H9 (cell line): ENCODE data around the gene SNRPB2. TPM values are rescaled to one million over a fixed set of nuclear protein-coding genes. Genes with fewer than 3 reads are reported as not detected.

Source experiments
- DNase-seq: peaks from one replicate; pipeline ENCODE4 v3.0.0-alpha.2; 2017
- H2AFZ ChIP-seq: one replicate; pipeline ENCODE4 v1.6.1; 2013; ENCODE audit warnings: mild to moderate bottlenecking, low read length, control low read depth, moderate library complexity
- H2AK5ac ChIP-seq: 2 replicates; pipeline ENCODE4 v1.6.1; 2013; ENCODE audit warnings: low read length, control low read depth, mixed read lengths; ENCODE audit not compliant: insufficient read length
- H2BK120ac ChIP-seq: one replicate; pipeline ENCODE4 v1.6.1; 2013; ENCODE audit warnings: low read depth, mild to moderate bottlenecking, low read length, control low read depth, inconsistent platforms; ENCODE audit not compliant: poor library complexity, severe bottlenecking
- H2BK12ac ChIP-seq: 2 replicates; pipeline ENCODE4 v1.6.1; 2013; ENCODE audit warnings: low read length, control low read depth, mixed read lengths, low read depth; ENCODE audit not compliant: insufficient read length
- H2BK15ac ChIP-seq: 2 replicates; pipeline ENCODE4 v1.6.1; 2013; ENCODE audit warnings: low read depth, low read length, control low read depth
- H2BK20ac ChIP-seq: one replicate; pipeline ENCODE4 v1.6.1; 2013; ENCODE audit warnings: low read depth, mild to moderate bottlenecking, low read length, control low read depth, inconsistent platforms; ENCODE audit not compliant: poor library complexity, severe bottlenecking
- H2BK5ac ChIP-seq: 2 replicates; pipeline ENCODE4 v1.6.1; 2013; ENCODE audit warnings: low read length, control low read depth, mixed read lengths; ENCODE audit not compliant: insufficient read length
- H3K14ac ChIP-seq: 2 replicates; pipeline ENCODE4 v1.6.1; 2013; ENCODE audit warnings: low read length, control low read depth; ENCODE audit not compliant: insufficient read depth
- H3K18ac ChIP-seq: 2 replicates; pipeline ENCODE4 v1.6.1; 2013; ENCODE audit warnings: low read depth, mild to moderate bottlenecking, mixed read lengths, low read length, control low read depth; ENCODE audit not compliant: insufficient read length
- H3K23ac ChIP-seq: 2 replicates; pipeline ENCODE4 v1.6.1; 2013; ENCODE audit warnings: low read length, control low read depth, mixed read lengths, low read depth; ENCODE audit not compliant: insufficient read length
- H3K23me2 ChIP-seq: 2 replicates; pipeline ENCODE4 v1.6.1; 2013; ENCODE audit warnings: low read depth, mild to moderate bottlenecking, mixed read lengths, low read length, control low read depth; ENCODE audit not compliant: insufficient read length, poor library complexity, severe bottlenecking
- H3K27ac ChIP-seq: 2 replicates; pipeline ENCODE4 v1.5.1; 2013; ENCODE audit warnings: low read length, control low read depth, mixed read lengths, low read depth; ENCODE audit not compliant: insufficient read length
- H3K27me3 ChIP-seq: 2 replicates; pipeline ENCODE4 v1.6.1; 2013; ENCODE audit warnings: low read length, control low read depth, inconsistent platforms; ENCODE audit not compliant: insufficient read depth
- H3K4ac ChIP-seq: 2 replicates; pipeline ENCODE4 v1.6.1; 2013; ENCODE audit warnings: low read depth, mild to moderate bottlenecking, control low read depth, inconsistent platforms, low read length, moderate library complexity
- H3K4me1 ChIP-seq: 2 replicates; pipeline ENCODE4 v1.6.1; 2013; ENCODE audit warnings: low read length, control low read depth, inconsistent platforms; ENCODE audit not compliant: insufficient read depth
- H3K4me2 ChIP-seq: 2 replicates; pipeline ENCODE4 v1.6.1; 2013; ENCODE audit warnings: low read length, control low read depth, mixed read lengths; ENCODE audit not compliant: insufficient read length, insufficient read depth
- H3K56ac ChIP-seq: 2 replicates; pipeline ENCODE4 v1.6.1; 2013; ENCODE audit warnings: low read depth, mild to moderate bottlenecking, mixed read lengths, low read length, control low read depth; ENCODE audit not compliant: insufficient read length
- H3K79me1 ChIP-seq: 2 replicates; pipeline ENCODE4 v1.6.1; 2013; ENCODE audit warnings: low read depth, mild to moderate bottlenecking, moderate library complexity, low read length, control low read depth, inconsistent platforms; ENCODE audit not compliant: insufficient read depth, poor library complexity, severe bottlenecking
- H3K79me2 ChIP-seq: 2 replicates; pipeline ENCODE4 v1.6.1; 2013; ENCODE audit warnings: low read length, control low read depth, inconsistent platforms; ENCODE audit not compliant: insufficient read depth
- H3K9ac ChIP-seq: 2 replicates; pipeline ENCODE4 v1.6.1; 2013; ENCODE audit warnings: low read length, control low read depth, mixed read lengths; ENCODE audit not compliant: insufficient read length; ENCODE audit errors: extremely low read depth
- H3K9me3 ChIP-seq: one replicate; pipeline ENCODE4 v1.6.1; 2013; ENCODE audit warnings: low read depth, low read length, inconsistent platforms; ENCODE audit not compliant: control insufficient read depth
- H3T11ph ChIP-seq: one replicate; pipeline ENCODE4 v1.6.1; 2013; ENCODE audit warnings: mild to moderate bottlenecking, low read length, control low read depth, inconsistent platforms
- H4K20me1 ChIP-seq: one replicate; pipeline ENCODE4 v1.6.1; 2013; ENCODE audit not compliant: control insufficient read depth, insufficient read length, insufficient read depth
- H4K5ac ChIP-seq: 2 replicates; pipeline ENCODE4 v1.6.1; 2013; ENCODE audit warnings: low read depth, mild to moderate bottlenecking, mixed read lengths, low read length, control low read depth; ENCODE audit not compliant: insufficient read length
- H4K8ac ChIP-seq: replicated peaks from 2 replicates; pipeline ENCODE4 v1.6.1; 2013; ENCODE audit warnings: low read length, control low read depth, mixed read lengths, low read depth; ENCODE audit not compliant: insufficient read length
- H4K91ac ChIP-seq: 2 replicates; pipeline ENCODE4 v1.6.1; 2013; ENCODE audit warnings: low read depth, mild to moderate bottlenecking, moderate library complexity, mixed read lengths, low read length, control low read depth; ENCODE audit not compliant: insufficient read length
- H3K27ac Mint-ChIP-seq, 3 experiments: 2 replicates in 2 of 3; 3 replicates in 1 of 3; pipeline ENCODE4 v1.8.0; 2020 to 2021; ENCODE audit warnings: mixed read lengths in 3 of 3, mild to moderate bottlenecking in 1 of 3, moderate library complexity in 1 of 3
- H3K27me3 Mint-ChIP-seq: 2 replicates; pipeline ENCODE4 v1.8.0; 2021; ENCODE audit warnings: low read depth, mild to moderate bottlenecking, moderate library complexity, mixed read lengths
- H3K36me3 Mint-ChIP-seq, 3 experiments: 2 replicates in 2 of 3; 3 replicates in 1 of 3; pipeline ENCODE4 v1.8.0; 2020 to 2021; ENCODE audit warnings: low read depth in 3 of 3, mixed read lengths in 3 of 3; ENCODE audit not compliant: insufficient read depth in 1 of 3
- H3K4me1 Mint-ChIP-seq, 2 experiments: 2 replicates each; pipeline ENCODE4 v1.8.0; 2020; ENCODE audit warnings: mixed read lengths in 2 of 2
- H3K4me3 Mint-ChIP-seq, 2 experiments: 2 replicates in 1 of 2; 3 replicates in 1 of 2; pipeline ENCODE4 v1.8.0; 2020 to 2021; ENCODE audit warnings: mild to moderate bottlenecking in 2 of 2, mixed read lengths in 2 of 2, moderate library complexity in 1 of 2
- H3K9me3 Mint-ChIP-seq, 2 experiments: 2 replicates in 1 of 2; 3 replicates in 1 of 2; pipeline ENCODE4 v1.8.0; 2020; ENCODE audit warnings: mild to moderate bottlenecking in 2 of 2, mixed read lengths in 2 of 2, moderate library complexity in 1 of 2
- CTCF ChIP-seq: fragments of 200-600 bp; sonication (generic); conservative IDR thresholded peaks from 3 replicates; pipeline ENCODE4 v1.8.0; 2021; ENCODE audit warnings: antibody characterized with exemption, mild to moderate bottlenecking
- total RNA-seq: library from RNA; stranded (reverse); gene quantifications from 2 replicates; pipeline ENCODE4 v1.2.1, GENCODE V29; 2021

SNRPB2 gene
- total RNA-seq, 1 experiment from 2014 or later = 93.2 TPM

GRCh38 chr20:16771213-16771612 is 41.4 kb downstream of the SNRPB2 start:
- no peak overlapping the region for H2AK5ac ChIP-seq
- H3K4me2 ChIP-seq = no peak overlapping the region
- Mint-ChIP-seq H3K4me1 (peaks cover 6 to 16% of the 10 kb centered on the region in 2 experiments; a peak in 2 of 4 replicates), H3K27me3 (peaks cover 1% of the 10 kb centered on the region; the same call in 1 of the 2 replicates), H3K36me3 (peaks cover 0 to 5% (median 5%) of the 10 kb centered on the region in 3 experiments; a peak in 3 of 7 replicates), H3K4me3 (no peak overlapping the region), H3K27ac (no peak overlapping the region), H3K9me3 (peaks cover 12 to 13% of the 10 kb centered on the region in 2 experiments)
- no peaks in the 10 kb centered on the region for H4K20me1 ChIP-seq
- no peak overlapping the region for H3K18ac ChIP-seq
- no peaks in the 10 kb centered on the region for H3K9me3 ChIP-seq
- H3K4me1 ChIP-seq = no peaks in the 10 kb centered on the region
- no peak overlapping the region for H4K5ac ChIP-seq
- H3K4ac ChIP-seq = no peak overlapping the region
- no peak overlapping the region for H3K27ac ChIP-seq
- no peak overlapping the region for H2BK15ac ChIP-seq
- no peaks in the 10 kb centered on the region for H3K27me3 ChIP-seq
- H3K14ac ChIP-seq = no peak overlapping the region
- no peak overlapping the region for H2BK5ac ChIP-seq
- no peak overlapping the region for H4K8ac ChIP-seq
- H2BK120ac ChIP-seq = no peak overlapping the region
- H3K79me2 ChIP-seq = no peaks in the 10 kb centered on the region
- no peak overlapping the region for H3K23ac ChIP-seq
- no peak overlapping the region for H4K91ac ChIP-seq
- H3K23me2 ChIP-seq = no peaks in the 10 kb centered on the region
- H2BK12ac ChIP-seq = no peak overlapping the region
- no peak overlapping the region for H3K9ac ChIP-seq
- H2BK20ac ChIP-seq = no peak overlapping the region
- H3T11ph ChIP-seq = no peak overlapping the region
- DNase-seq = no peak
- H3K56ac ChIP-seq = no peak overlapping the region
- no peaks in the 10 kb centered on the region for H3K79me1 ChIP-seq
- no peak overlapping the region for H2AFZ ChIP-seq
- TF ChIP-seq CTCF = no peak
